GM19395 (cell line): ENCODE data around the gene NEURL1B.

Experiments
- ATAC-seq: cut with Tn5 transposase; IDR thresholded peaks from one replicate; pipeline ENCODE4 v1.9.1; 2021; ENCODE audit warnings: mild to moderate bottlenecking, moderate library complexity; ENCODE audit not compliant: unreplicated experiment

NEURL1B gene

GRCh38 chr5:172607213-172607793, 33.8 kb upstream of the NEURL1B start:
- ATAC-seq: no peak

DNA sequence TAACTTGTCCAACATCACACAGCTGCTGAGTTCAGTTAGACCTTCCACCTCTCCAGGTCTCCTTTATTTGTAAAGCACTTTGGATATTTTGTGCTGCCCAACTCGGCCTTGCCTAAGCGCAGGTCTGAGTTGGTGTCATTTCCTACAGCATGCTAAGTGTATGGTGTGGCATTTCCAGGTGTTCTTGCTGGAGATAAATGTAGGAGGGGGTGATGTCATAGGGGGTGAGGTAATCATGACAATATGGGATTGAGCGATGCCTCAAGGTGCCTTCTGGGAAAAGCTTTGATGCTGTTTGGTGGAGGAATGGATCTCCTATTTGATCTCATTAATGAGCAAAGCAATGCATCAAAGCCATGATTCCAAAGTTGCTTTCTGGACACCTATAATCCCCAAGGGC, 32.3 kb upstream of the NEURL1B start:
- ATAC-seq: no peak

DNA sequence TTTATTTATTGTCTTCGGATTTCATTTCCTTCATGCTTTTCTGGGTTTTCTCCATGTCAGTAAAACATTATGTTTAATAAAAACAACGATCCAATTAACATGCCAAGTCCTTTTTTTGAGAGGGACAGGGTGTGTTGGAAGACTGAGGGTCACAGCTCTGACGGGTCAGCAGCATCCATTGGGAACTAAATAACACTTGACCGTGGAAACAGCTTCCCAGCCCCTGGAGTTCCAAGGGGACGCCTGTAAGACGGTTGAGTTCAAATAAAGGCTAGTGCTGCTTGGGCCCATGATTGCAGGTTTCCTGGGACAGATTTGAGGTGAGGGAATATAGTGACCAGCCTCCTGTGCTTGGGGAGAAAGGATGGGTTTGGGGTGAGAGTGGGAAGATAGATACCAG, 30.4 kb upstream of the NEURL1B start:
- ATAC-seq: no peak

DNA sequence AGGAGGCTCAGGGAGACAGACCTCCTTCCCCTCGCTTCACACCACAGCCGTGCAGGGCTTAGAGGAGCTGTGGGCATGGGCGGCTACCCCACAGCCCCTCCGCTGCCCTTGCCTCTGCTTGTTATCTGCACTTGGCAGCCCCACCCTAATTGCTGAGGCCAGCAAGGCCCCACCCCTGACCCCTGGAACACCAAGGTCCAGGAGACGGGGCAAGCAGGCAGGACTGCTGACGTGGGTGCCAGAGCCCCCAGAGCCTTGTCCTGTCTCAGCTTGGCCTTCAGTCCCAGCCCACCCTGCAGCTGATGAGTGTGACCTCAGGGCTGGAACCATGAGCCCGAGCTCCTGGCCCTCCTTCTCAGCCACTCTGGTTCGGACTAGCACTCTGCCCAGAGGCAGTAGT, 29.1 kb upstream of the NEURL1B start:
- ATAC-seq: no peak

GRCh38 chr5:172612771-172613170, 28.3 kb upstream of the NEURL1B start:
- ATAC-seq: no peak

DNA sequence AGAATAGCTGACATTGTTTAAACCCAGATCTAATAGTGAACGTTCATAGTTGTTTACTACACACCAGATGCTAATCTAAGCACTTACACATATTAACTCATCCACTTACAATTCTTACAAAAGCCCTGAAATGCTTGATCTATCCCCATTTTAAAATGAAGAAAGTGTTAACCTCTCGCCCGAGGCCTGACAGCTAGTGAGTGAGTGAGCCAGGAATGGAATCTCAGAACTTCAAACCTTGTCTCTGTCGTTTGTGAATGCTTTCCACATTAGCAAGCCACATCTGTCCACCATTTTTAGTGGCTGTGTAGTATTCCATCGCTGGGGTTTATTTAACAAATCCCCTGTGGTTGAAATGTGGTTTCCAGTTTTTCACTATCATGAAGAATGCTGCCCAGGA, 24.9 kb upstream of the NEURL1B start:
- ATAC-seq: no peak

- ATAC-seq: no peak
Measured at GRCh38 chr5:172616730-172617129, 24.3 kb upstream of the NEURL1B start.

DNA sequence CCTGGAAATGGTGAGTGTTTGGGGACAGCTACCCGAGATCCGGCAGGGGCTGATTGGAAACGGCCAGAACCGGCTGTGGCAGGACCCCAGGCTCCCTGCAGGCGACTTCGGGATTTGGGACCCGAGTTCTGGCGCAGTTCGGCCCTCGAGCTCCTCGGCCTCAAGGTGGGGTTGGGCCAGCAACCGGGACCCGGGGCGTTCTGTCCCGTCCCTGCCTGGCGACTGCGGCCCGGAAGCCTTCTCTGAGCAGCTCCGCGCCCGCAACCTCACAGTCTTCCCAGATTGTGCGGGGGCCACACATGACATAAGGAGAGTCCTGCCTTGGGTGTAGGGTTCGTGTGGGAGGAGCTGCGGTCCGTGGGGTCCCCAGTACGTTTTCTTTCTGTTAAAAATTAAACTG, 23.2 kb upstream of the NEURL1B start:
- no peak for ATAC-seq

- ATAC-seq: no peak
Measured at GRCh38 chr5:172618574-172619365, 22.3 kb upstream of the NEURL1B start.

GRCh38 chr5:172620506-172620905, 20.6 kb upstream of the NEURL1B start:
- ATAC-seq: no peak

DNA sequence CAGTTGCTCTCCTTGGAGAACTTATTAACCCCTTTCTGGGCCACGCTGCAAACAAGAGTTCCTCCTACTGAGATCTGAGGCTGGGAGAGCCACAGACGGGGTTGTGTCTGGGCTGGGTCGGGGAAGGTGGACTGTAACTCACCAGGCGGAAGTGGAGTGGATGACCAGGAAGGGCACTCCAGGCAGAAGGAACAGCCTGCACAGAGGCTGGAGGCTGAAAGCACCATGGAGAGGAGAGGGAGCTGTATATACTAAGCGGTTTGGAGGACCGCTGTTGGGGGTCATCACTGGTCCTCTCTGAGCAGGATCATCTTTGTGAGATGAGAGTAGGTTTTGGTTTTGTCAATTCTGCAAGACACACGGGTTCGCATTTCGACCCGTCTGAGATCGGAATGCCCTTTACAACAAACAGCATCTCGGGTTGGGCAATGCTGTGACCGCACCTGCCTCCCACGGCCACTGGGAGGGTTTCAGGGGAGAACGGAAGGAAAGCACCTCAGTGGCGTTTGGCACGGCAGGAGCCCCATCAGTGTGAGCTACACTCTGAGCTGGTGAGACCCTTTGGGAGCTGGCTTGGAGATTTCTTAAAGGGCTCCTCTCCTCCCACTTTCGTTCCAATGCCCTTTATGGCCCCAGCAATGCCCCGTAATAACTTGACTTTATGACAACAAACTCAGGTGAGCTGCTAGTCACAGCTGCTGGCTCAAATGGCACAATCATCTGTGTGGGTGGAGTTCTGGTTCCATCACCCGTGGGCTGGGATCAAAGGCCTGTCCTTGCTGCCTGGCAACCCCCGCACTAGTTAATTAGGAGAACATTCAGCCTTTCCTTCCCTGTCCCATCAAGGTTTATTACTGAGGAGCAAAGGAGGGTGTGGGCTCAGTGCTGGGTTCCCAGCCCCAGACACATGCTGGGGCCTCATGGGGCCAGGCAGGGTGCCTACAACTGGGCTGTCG, 18.7 kb upstream of the NEURL1B start:
- no peak for ATAC-seq

DNA sequence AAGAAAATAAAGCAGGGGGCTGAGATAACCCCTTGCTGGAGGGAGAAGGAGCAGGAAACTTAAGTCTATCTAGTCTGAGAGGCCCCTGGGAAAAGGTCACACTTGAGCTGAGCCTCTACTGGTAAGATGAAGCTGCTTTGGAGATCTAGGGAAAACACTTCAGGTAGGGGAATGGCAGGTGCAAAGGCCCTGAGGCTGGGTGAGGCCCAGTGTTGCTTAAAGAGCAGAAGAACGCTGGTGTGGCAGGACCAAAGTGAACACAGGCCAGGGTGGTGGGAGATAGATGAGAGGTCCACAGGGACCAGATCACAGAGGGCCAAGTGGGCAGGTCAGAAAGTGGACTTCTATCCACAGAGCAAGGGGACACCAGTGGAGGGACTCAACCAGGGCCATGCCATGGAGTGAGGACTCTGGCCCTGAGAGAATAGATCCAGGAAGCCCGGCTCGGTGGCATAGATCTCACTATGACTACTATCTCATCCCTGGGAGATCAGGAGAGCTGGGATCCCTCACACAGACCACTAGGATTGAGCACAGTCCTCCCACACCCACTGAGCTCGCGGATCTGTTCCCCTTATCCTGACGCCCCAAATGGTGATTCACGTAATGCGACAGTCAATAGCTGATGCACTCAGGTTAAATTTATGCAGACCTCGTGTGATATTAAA, 17.6 kb upstream of the NEURL1B start:
- ATAC-seq: no peak

DNA sequence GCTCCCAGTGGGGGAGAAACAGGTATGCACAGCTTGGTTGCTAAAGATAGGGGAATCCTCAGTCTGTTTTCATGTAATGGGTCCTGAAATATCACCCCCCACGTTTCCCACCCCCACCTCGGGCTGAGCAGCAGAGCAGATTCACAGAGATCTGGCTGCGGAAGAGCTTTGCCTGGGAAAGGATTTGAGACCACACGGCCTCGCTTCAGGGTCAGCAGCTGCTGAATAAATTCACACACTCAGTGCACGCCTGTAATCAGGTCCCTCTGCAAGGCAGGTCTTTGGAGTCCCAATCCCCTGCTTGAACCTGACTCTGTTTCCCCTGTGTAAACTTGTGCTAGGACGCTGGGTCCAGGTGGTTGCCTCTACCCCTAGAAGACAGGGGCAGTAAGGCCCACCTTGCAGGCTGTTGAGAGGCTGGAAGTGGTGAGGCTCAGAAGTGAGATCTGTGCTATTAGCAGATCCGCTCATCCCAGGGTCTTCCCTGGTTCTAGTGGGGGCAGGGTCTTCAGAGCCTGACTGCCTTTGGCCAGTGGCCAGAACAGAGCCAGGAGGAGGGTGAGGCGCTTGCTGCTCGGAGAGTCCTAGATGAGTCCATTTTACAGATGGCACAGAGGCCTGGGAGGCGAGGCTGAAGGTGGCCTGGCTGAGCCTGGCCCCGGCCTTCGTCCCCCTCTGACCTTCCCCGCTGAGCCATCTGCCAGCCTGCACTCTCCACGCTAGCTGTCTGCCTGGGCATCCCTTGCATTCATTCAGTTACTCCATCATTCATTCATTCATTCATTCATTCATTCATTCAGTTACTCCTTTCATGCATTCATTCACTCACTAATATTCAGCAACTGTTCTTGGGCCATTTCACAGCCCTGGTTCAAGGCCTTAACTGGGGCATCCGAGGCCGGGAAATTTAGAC, 16.7 kb upstream of the NEURL1B start:
- ATAC-seq: no peak

DNA sequence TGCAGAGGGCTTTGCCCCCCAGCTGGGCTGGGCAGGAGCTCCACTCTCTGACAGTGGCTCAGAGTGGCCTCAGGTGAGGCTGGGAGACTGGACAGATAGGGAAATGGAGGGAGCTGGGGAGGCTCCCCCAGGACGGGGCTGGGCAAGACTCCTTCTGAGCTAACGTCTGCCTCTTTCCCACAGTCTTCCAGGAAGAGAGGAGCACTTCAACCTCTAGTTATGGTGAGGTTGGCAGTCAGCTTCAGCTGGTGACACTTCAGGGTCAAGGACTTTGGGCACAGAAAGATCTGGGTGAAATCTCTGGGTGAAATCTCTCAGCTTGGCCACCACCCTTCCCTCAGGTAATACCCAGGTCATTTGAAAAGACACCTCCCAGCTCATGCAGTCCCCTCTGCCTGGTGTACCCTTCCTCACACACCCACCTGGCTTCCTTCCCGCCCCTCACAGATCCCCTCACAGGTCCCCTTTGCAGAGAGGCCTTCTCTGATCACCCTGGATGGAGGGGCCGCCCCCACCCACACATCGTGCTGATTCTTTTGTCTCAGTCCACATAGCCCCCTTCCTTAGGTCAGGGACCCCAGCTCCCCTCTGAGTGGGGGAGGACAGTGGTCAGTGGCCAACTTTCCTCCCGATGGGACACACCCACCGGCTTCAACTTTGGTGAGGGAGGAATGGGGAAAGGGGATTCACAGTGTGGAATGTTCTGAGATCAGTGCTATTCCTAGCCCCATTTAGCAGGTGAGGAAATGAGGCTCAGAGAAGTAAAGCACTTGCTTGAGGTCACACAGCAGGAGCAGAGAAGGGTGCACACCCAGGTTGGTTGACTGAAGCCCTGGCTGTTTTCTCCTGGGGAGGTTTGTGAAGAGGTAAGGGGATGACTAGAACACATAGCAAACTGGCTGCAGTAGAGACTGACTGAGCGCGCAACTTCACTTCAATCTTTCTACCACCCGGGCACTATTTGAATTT, 15.8 kb upstream of the NEURL1B start:
- no peak for ATAC-seq

DNA sequence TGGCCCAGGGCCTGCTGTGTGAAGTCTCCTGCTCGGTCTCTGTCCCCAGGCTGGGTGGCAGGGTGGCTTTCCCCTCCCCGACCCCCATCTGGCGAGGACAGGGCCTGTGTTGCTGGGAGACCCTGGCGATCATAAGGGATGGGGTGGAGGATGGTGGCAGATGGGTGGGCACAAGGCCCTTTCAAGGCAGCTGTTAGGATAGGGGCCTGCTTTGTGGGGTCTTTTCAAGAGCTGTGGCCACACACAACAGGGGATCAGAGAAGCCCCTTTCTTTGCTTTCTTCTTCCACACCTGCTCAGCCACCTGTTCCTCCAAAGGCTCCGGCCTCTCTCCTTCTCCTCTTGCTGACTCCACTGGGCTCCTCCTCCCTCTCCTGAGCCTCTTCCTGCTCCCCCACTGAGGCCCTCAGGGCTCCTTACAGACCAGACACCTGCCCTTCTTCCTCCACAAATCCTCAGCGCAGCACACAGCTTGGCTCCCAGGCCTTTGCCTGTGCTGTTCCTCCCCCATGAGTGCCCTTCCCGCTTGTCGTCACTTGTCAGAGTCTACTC, 15.0 kb upstream of the NEURL1B start:
- no peak for ATAC-seq

DNA sequence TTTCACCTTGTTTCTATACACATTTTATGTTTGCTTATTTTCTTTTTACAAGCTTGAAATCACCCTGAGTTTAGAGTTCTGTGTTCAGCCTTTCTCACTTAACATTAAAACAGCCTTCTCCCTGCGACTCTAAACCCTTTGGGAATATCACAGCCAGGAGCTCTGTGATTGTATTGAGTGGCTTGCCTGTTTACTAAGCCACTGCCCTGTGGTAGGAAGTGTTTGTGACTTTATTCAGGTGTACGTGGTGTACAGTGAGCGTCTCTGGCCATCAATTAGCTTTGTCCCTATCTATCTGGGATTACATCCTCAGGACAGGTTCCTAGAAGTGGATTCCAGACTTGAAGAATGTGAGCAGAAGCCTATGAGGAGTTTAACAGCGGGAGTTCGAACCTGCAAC, 11.0 kb upstream of the NEURL1B start:
- ATAC-seq: no peak

DNA sequence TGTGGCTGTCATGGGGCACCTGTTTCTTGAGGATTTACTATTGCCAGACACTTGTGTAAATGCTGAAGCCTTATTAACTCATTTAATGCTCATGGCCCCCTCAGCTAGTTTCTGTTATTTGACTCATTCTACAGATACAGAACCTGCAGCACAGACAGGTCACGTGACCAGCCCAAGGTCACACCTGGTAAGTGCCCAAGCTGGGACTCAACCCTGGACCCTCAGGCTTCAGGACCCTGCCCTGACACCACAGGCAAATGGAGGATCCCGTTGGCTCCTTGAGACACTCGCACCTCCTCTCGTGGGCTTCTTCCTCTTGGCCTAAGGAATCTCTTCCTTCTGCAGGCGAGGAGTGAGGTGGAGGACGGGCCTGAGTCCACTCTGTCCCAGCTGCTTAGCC, 10.6 kb upstream of the NEURL1B start:
- no peak for ATAC-seq

GRCh38 chr5:172630986-172631385, 10.1 kb upstream of the NEURL1B start:
- ATAC-seq: no peak
